ENCODE measurements around the gene AMDHD1.
"Not testable (repeated sequence)": the region's sequence is repeated elsewhere in the genome, so short reads cannot be mapped to it uniquely, and the experiment has no call there.

The AMDHD1 gene

DNA sequence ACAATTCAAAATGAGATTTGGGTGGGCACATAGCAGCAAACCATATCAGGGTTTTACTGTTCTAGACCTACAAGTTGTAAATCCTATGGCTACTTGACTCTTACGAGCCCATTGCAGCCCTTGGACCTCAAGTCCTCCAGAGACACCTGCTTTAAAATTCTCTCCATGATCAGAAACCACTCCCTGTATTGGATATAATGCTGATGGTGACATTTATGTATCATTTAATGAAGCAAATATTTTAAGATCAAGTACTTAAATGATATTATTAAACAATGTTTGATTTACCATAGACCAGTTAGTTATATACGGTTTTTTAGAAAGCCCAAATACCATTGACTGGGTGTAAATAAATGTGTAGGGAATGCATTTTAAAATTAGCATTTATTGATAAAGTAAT, 24.2 kb downstream of the AMDHD1 start:
- Histone ChIP-seq H3K4me1 (ENCODE audit: control insufficient read depth in 1 of 2, insufficient read depth in 2 of 2, low read length in 2 of 2) (no peaks in the 10 kb centered on the region), H3K27me3 (ENCODE audit: low read depth, low read length) (no peaks in the 10 kb centered on the region), H3K36me3 (ENCODE audit: control insufficient read depth in 1 of 2, insufficient read depth in 2 of 2, low read length in 2 of 2) (no peaks in the 10 kb centered on the region), H3K4me3 (ENCODE audit: low read depth in 1 of 2, low read length in 2 of 2) (no peak overlapping the region), H3K27ac (ENCODE audit: low read length) (no peak overlapping the region), H3K9me3 (ENCODE audit: control insufficient read depth in 1 of 2, low read length in 2 of 2) (no peaks in the 10 kb centered on the region)

GRCh38 chr12:95969116-95969515, 26.0 kb downstream of the AMDHD1 start:
- H3K27ac ChIP-seq (ENCODE audit: low read length); H3K27me3 ChIP-seq (ENCODE audit: low read depth, low read length); H3K4me3 ChIP-seq (ENCODE audit: low read depth in 1 of 2, low read length in 2 of 2); H3K9me3 ChIP-seq (ENCODE audit: control insufficient read depth in 1 of 2, low read length in 2 of 2); H3K36me3 ChIP-seq (ENCODE audit: control insufficient read depth in 1 of 2, insufficient read depth in 2 of 2, low read length in 2 of 2); H3K4me1 ChIP-seq (ENCODE audit: control insufficient read depth in 1 of 2, insufficient read depth in 2 of 2, low read length in 2 of 2): not testable (repeated sequence)

GRCh38 chr12:95970905-95971304, 27.8 kb downstream of the AMDHD1 start:
- Histone ChIP-seq H3K9me3 (ENCODE audit: control insufficient read depth in 1 of 2, low read length in 2 of 2) (no peaks in the 10 kb centered on the region), H3K4me3 (ENCODE audit: low read depth in 1 of 2, low read length in 2 of 2) (no peak overlapping the region)

DNA sequence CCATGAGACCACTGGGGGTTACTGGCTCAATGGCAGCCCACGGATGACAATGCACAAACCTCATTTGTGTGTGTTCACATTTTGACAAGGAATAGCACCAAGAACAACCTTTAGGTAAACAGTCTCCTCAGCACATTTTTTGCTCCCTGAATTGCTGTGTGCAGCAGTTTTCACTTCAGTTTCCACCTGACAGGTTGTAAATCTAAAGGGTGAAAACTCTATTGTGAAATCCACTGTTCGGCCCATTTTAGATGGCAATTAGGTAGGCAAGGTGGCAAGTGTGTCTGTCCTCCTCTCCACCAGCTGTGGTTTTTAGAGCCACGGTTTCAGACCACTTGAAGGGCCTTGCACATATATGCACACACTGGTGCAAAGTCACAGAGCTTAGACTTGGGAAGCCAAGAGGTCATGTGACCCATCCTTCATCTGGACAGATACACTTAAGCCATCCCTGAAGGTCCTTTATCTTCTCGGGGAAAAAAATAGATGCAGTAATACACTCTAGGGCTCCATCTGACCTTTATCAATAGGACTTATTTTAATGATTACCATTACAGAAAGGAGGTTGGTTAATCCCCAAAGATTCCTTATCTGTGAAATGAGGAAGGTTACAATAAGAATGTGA, 29.8 kb downstream of the AMDHD1 start:
- Histone ChIP-seq H3K4me1 (ENCODE audit: control insufficient read depth in 1 of 2, insufficient read depth in 2 of 2, low read length in 2 of 2) (no peaks in the 10 kb centered on the region), H3K36me3 (ENCODE audit: control insufficient read depth in 1 of 2, insufficient read depth in 2 of 2, low read length in 2 of 2) (no peaks in the 10 kb centered on the region), H3K27ac (ENCODE audit: low read length) (no peak overlapping the region), H3K4me3 (ENCODE audit: low read depth in 1 of 2, low read length in 2 of 2) (no peak overlapping the region), H3K9me3 (ENCODE audit: control insufficient read depth in 1 of 2, low read length in 2 of 2) (no peaks in the 10 kb centered on the region), H3K27me3 (ENCODE audit: low read depth, low read length) (no peaks in the 10 kb centered on the region)

More at GRCh38 chr12:95970905-95971304, 27.8 kb downstream of the AMDHD1 start:
- Histone ChIP-seq H3K4me1 (ENCODE audit: control insufficient read depth in 1 of 2, insufficient read depth in 2 of 2, low read length in 2 of 2) (no peaks in the 10 kb centered on the region), H3K27ac (ENCODE audit: low read length) (no peak overlapping the region), H3K27me3 (ENCODE audit: low read depth, low read length) (no peaks in the 10 kb centered on the region), H3K36me3 (ENCODE audit: control insufficient read depth in 1 of 2, insufficient read depth in 2 of 2, low read length in 2 of 2) (no peaks in the 10 kb centered on the region)

DNA sequence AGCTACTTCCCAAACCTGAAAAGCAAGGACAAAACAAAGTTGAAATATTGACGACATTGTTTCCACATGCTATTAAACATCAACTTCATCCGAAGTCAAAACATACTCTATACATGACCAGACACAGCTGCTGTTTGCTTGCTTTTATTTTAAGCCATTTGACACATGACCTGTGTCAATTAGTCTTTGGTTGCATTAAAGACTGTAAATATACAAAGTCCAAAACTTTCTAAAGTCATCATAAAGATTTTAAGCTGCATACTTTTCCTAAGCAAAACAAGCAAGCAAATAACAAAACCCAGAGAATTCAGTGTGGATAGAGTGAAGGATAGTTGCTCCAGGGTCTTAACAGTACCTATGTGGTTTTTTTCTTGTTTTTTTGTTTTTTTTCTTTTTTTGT, 31.2 kb downstream of the AMDHD1 start:
- no peaks in the 10 kb centered on the region for H3K4me1 ChIP-seq (ENCODE audit: control insufficient read depth in 1 of 2, insufficient read depth in 2 of 2, low read length in 2 of 2)
- H3K27me3 ChIP-seq (ENCODE audit: low read depth, low read length) = no peaks in the 10 kb centered on the region
- H3K27ac ChIP-seq (ENCODE audit: low read length) = no peak overlapping the region
- H3K36me3 ChIP-seq (ENCODE audit: control insufficient read depth in 1 of 2, insufficient read depth in 2 of 2, low read length in 2 of 2) = no peaks in the 10 kb centered on the region
- no peak overlapping the region for H3K4me3 ChIP-seq (ENCODE audit: low read depth in 1 of 2, low read length in 2 of 2)
- no peaks in the 10 kb centered on the region for H3K9me3 ChIP-seq (ENCODE audit: control insufficient read depth in 1 of 2, low read length in 2 of 2)

DNA sequence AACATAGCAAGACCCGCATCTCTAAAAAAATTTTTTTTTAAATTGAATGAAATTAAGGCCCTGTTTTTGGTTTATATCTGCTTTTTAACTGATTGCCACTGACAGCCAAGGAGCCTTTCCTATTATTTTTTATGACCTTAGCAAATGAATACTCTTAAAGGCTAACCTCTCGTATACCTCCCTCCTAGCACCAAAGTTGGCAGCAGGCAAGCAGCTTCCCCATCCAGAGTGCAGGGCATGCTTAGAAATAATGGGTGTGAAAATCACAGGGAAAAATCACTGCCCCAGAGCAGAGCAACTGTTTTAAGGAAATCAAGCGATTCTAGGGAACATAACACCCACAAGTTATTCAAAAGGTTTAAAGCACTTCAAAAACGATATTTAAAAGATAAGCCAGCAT, 32.4 kb downstream of the AMDHD1 start:
- Histone ChIP-seq H3K4me1 (ENCODE audit: control insufficient read depth in 1 of 2, insufficient read depth in 2 of 2, low read length in 2 of 2) (no peaks in the 10 kb centered on the region), H3K9me3 (ENCODE audit: control insufficient read depth in 1 of 2, low read length in 2 of 2) (no peaks in the 10 kb centered on the region), H3K36me3 (ENCODE audit: control insufficient read depth in 1 of 2, insufficient read depth in 2 of 2, low read length in 2 of 2) (no peaks in the 10 kb centered on the region), H3K4me3 (ENCODE audit: low read depth in 1 of 2, low read length in 2 of 2) (no peak overlapping the region), H3K27ac (ENCODE audit: low read length) (no peak overlapping the region), H3K27me3 (ENCODE audit: low read depth, low read length) (no peaks in the 10 kb centered on the region)

GRCh38 chr12:95976416-95976832, 33.3 kb downstream of the AMDHD1 start:
- Histone ChIP-seq H3K36me3 (ENCODE audit: control insufficient read depth in 1 of 2, insufficient read depth in 2 of 2, low read length in 2 of 2) (no peaks in the 10 kb centered on the region), H3K27ac (ENCODE audit: low read length) (no peak overlapping the region), H3K27me3 (ENCODE audit: low read depth, low read length) (no peaks in the 10 kb centered on the region), H3K4me3 (ENCODE audit: low read depth in 1 of 2, low read length in 2 of 2) (no peak overlapping the region), H3K4me1 (ENCODE audit: control insufficient read depth in 1 of 2, insufficient read depth in 2 of 2, low read length in 2 of 2) (no peaks in the 10 kb centered on the region), H3K9me3 (ENCODE audit: control insufficient read depth in 1 of 2, low read length in 2 of 2) (no peaks in the 10 kb centered on the region)

DNA sequence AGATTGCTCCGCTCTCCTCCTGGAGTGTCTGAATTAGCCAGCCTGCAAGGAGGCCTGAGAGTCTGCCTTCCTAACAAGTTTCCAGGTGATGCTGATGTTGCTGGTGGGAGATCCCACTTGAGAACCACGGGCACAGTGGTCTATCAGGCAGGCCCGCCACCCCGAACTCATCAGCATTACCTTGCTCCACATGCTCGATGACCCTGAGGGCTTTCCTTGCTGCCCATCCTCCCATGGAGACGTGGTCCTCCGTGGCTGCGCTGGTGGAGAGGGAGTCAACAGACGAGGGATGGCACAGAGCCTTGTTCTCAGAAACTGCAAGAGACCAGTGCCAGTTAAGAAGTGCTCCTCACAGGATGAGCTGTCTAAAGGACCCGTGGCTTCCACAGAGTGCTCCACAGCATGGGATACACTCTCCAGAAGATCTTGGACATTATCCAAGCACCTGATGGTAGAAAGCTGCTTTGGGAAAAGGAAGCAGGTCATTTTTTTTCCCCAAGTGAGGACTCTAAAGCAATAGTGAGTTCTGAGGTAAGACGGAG, 34.7 kb downstream of the AMDHD1 start:
- H3K36me3 ChIP-seq (ENCODE audit: control insufficient read depth in 1 of 2, insufficient read depth in 2 of 2, low read length in 2 of 2) = no peaks in the 10 kb centered on the region

GRCh38 chr12:95978351-95978750, 35.2 kb downstream of the AMDHD1 start:
- no peaks in the 10 kb centered on the region for H3K9me3 ChIP-seq (ENCODE audit: control insufficient read depth in 1 of 2, low read length in 2 of 2)
- no peak overlapping the region for H3K4me3 ChIP-seq (ENCODE audit: low read depth in 1 of 2, low read length in 2 of 2)
- no peaks in the 10 kb centered on the region for H3K36me3 ChIP-seq (ENCODE audit: control insufficient read depth in 1 of 2, insufficient read depth in 2 of 2, low read length in 2 of 2)
- H3K4me1 ChIP-seq (ENCODE audit: control insufficient read depth in 1 of 2, insufficient read depth in 2 of 2, low read length in 2 of 2) = no peaks in the 10 kb centered on the region
- no peak overlapping the region for H3K27ac ChIP-seq (ENCODE audit: low read length)
- no peaks in the 10 kb centered on the region for H3K27me3 ChIP-seq (ENCODE audit: low read depth, low read length)

More for the DNA sequence above, 34.7 kb downstream of the AMDHD1 start:
- Histone ChIP-seq H3K27ac (ENCODE audit: low read length) (no peak overlapping the region), H3K27me3 (ENCODE audit: low read depth, low read length) (no peaks in the 10 kb centered on the region), H3K4me1 (ENCODE audit: control insufficient read depth in 1 of 2, insufficient read depth in 2 of 2, low read length in 2 of 2) (no peaks in the 10 kb centered on the region), H3K9me3 (ENCODE audit: control insufficient read depth in 1 of 2, low read length in 2 of 2) (no peaks in the 10 kb centered on the region), H3K4me3 (ENCODE audit: low read depth in 1 of 2, low read length in 2 of 2) (no peak overlapping the region)

- Histone ChIP-seq H3K4me1 (ENCODE audit: control insufficient read depth in 1 of 2, insufficient read depth in 2 of 2, low read length in 2 of 2) (no peaks in the 10 kb centered on the region), H3K36me3 (ENCODE audit: control insufficient read depth in 1 of 2, insufficient read depth in 2 of 2, low read length in 2 of 2) (no peaks in the 10 kb centered on the region), H3K4me3 (ENCODE audit: low read depth in 1 of 2, low read length in 2 of 2) (no peak overlapping the region), H3K9me3 (ENCODE audit: control insufficient read depth in 1 of 2, low read length in 2 of 2) (no peaks in the 10 kb centered on the region), H3K27me3 (ENCODE audit: low read depth, low read length) (no peaks in the 10 kb centered on the region), H3K27ac (ENCODE audit: low read length) (no peak overlapping the region)
Observed at GRCh38 chr12:95978774-95979173, 35.6 kb downstream of the AMDHD1 start.

- no peaks in the 10 kb centered on the region for H3K4me1 ChIP-seq (ENCODE audit: control insufficient read depth in 1 of 2, insufficient read depth in 2 of 2, low read length in 2 of 2)
- H3K27ac ChIP-seq (ENCODE audit: low read length) = no peak overlapping the region
- no peaks in the 10 kb centered on the region for H3K27me3 ChIP-seq (ENCODE audit: low read depth, low read length)
- H3K9me3 ChIP-seq (ENCODE audit: control insufficient read depth in 1 of 2, low read length in 2 of 2) = no peaks in the 10 kb centered on the region
- H3K36me3 ChIP-seq (ENCODE audit: control insufficient read depth in 1 of 2, insufficient read depth in 2 of 2, low read length in 2 of 2) = no peaks in the 10 kb centered on the region
- H3K4me3 ChIP-seq (ENCODE audit: low read depth in 1 of 2, low read length in 2 of 2) = no peak overlapping the region
Observed at GRCh38 chr12:95980437-95980836, 37.3 kb downstream of the AMDHD1 start.

DNA sequence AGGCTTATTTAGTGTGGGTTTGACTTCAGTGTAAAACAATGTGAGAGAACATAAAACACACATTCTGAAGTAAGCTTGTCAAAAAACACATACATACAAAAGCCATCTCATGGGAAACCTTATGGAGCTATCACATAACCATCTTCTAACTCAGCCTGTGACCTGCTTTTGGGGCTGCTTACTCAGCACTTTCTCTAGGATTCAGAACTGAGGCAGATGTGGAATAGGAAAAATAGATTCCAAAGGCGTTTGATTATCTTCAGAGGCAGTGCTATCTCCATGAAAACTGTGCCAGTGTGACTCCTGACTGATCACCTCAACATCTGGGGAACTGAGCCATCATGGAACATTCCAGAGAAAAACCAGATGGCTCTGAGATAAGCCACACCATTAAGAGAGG, 39.5 kb downstream of the AMDHD1 start:
- no peak overlapping the region for H3K27ac ChIP-seq (ENCODE audit: low read length)

More for the DNA sequence above, 39.5 kb downstream of the AMDHD1 start:
- no peaks in the 10 kb centered on the region for H3K27me3 ChIP-seq (ENCODE audit: low read depth, low read length)
- no peaks in the 10 kb centered on the region for H3K4me1 ChIP-seq (ENCODE audit: control insufficient read depth in 1 of 2, insufficient read depth in 2 of 2, low read length in 2 of 2)
- H3K9me3 ChIP-seq (ENCODE audit: control insufficient read depth in 1 of 2, low read length in 2 of 2) = no peaks in the 10 kb centered on the region
- no peak overlapping the region for H3K4me3 ChIP-seq (ENCODE audit: low read depth in 1 of 2, low read length in 2 of 2)
- H3K36me3 ChIP-seq (ENCODE audit: control insufficient read depth in 1 of 2, insufficient read depth in 2 of 2, low read length in 2 of 2) = no peaks in the 10 kb centered on the region

Data from muscle layer of duodenum (tissue), 2 donors.